Retinal pigment epithelial cell (primary cell): Measurements from ENCODE around the gene XYLT1.

Source experiments
- DNase-seq: peaks from one replicate; pipeline ENCODE4 v3.0.0-alpha.2; 2010; ENCODE audit warnings: low read depth
- H3K4me3 ChIP-seq: 2 replicates; pipeline ENCODE4 v1.5.1; 2011; ENCODE audit warnings: mild to moderate bottlenecking, low read length, control low read depth, moderate library complexity
- CTCF ChIP-seq: conservative IDR thresholded peaks from 2 replicates; pipeline ENCODE4 v1.5.1; 2011; ENCODE audit warnings: low read depth, low read length, control low read depth, inconsistent platforms

Gene XYLT1

GRCh38 chr16:17101646-17102045 lies 369.1 kb downstream of the XYLT1 start:
- TF ChIP-seq CTCF, result no peak
- no peak for DNase-seq
- no peak overlapping the region for H3K4me3 ChIP-seq

- DNase-seq, result no peak
- no peak for TF ChIP-seq CTCF
- no peak overlapping the region for H3K4me3 ChIP-seq
Observed at GRCh38 chr16:17098685-17099084, 372.1 kb downstream of the XYLT1 start.

- DNase-seq, result no peak
- no peak for TF ChIP-seq CTCF
- no peak overlapping the region for H3K4me3 ChIP-seq
Observed at GRCh38 chr16:17084130-17084529, 386.6 kb downstream of the XYLT1 start.

- no peak for DNase-seq
- H3K4me3 ChIP-seq, result no peak overlapping the region
- no peak for TF ChIP-seq CTCF
Observed at GRCh38 chr16:17083628-17084027, 387.1 kb downstream of the XYLT1 start.

- no peak for DNase-seq
- TF ChIP-seq CTCF, result no peak
- no peak overlapping the region for H3K4me3 ChIP-seq
Observed at GRCh38 chr16:17082095-17082882, 388.5 kb downstream of the XYLT1 start.

GRCh38 chr16:17080105-17080504 lies 390.7 kb downstream of the XYLT1 start:
- no peak overlapping the region for H3K4me3 ChIP-seq
- DNase-seq, result no peak
- TF ChIP-seq CTCF, result no peak

- no peak overlapping the region for H3K4me3 ChIP-seq
- no peak for TF ChIP-seq CTCF
- DNase-seq, result no peak
Observed at GRCh38 chr16:17078931-17079631, 391.7 kb downstream of the XYLT1 start.
